ENCODE measurements around the gene CARD6.
"Not testable (repeated sequence)": the region's sequence is repeated elsewhere in the genome, so short reads cannot be mapped to it uniquely, and the experiment has no call there.

CARD6 gene

GRCh38 chr5:40828690-40829661 lies 12.2 kb upstream of the CARD6 start:
- DNase-seq (ENCODE audit: low read depth in 3 of 3, low spot score in 1 of 3): no peak

GRCh38 chr5:40829748-40830533 lies 11.2 kb upstream of the CARD6 start:
- DNase-seq (ENCODE audit: low read depth in 3 of 3, low spot score in 1 of 3): no peak

- DNase-seq (ENCODE audit: low read depth in 3 of 3, low spot score in 1 of 3): no peak
These were observed 9.6 kb upstream of the CARD6 start for GRCh38 chr5:40831346-40832210.

- DNase-seq (ENCODE audit: low read depth in 3 of 3, low spot score in 1 of 3): no peak
These were observed 8.8 kb upstream of the CARD6 start for GRCh38 chr5:40832345-40832744.

- no peak for DNase-seq (ENCODE audit: low read depth in 3 of 3, low spot score in 1 of 3)
These were observed 7.4 kb upstream of the CARD6 start for GRCh38 chr5:40833712-40834229.

- no peak for DNase-seq (ENCODE audit: low read depth in 3 of 3, low spot score in 1 of 3)
These were observed 6.7 kb upstream of the CARD6 start for GRCh38 chr5:40834391-40834848.

GRCh38 chr5:40834849-40835787 lies 6.0 kb upstream of the CARD6 start, which contains the start of gene RPL37:
Gene RPL37 (minus strand): TSS chr5:40835222. CDS start chr5:40835185, 37 bp downstream.
- peak; percentile 70 to 81 (median 76) for DNase-seq (ENCODE audit: low read depth in 3 of 3, low spot score in 1 of 3)

- no peak for DNase-seq (ENCODE audit: low read depth in 3 of 3, low spot score in 1 of 3)
These were observed 3.1 kb upstream of the CARD6 start for GRCh38 chr5:40838086-40838485.

GRCh38 chr5:40842351-40842750 lies 1.2 kb downstream of the CARD6 start:
- no peak for DNase-seq (ENCODE audit: low read depth in 3 of 3, low spot score in 1 of 3)

GRCh38 chr5:40844565-40844964 lies 3.4 kb downstream of the CARD6 start:
- no peak for DNase-seq (ENCODE audit: low read depth in 3 of 3, low spot score in 1 of 3)

- no peak for DNase-seq (ENCODE audit: low read depth in 3 of 3, low spot score in 1 of 3)
These were observed 5.2 kb downstream of the CARD6 start for GRCh38 chr5:40846371-40846770.

- no peak for DNase-seq (ENCODE audit: low read depth in 3 of 3, low spot score in 1 of 3)
These were observed 6.4 kb downstream of the CARD6 start for GRCh38 chr5:40847525-40847924.

GRCh38 chr5:40853632-40854192 lies 12.5 kb downstream of the CARD6 start:
- DNase-seq (ENCODE audit: low read depth in 3 of 3, low spot score in 1 of 3): no peak

- DNase-seq (ENCODE audit: low read depth in 3 of 3, low spot score in 1 of 3): no peak
These were observed 19.5 kb downstream of the CARD6 start for GRCh38 chr5:40860711-40861110.

- not testable (repeated sequence) for DNase-seq (ENCODE audit: low read depth in 3 of 3, low spot score in 1 of 3)
These were observed 23.8 kb downstream of the CARD6 start for GRCh38 chr5:40865004-40865403.

GRCh38 chr5:40866844-40867243 lies 25.7 kb downstream of the CARD6 start:
- no peak for DNase-seq (ENCODE audit: low read depth in 3 of 3, low spot score in 1 of 3)

- DNase-seq (ENCODE audit: low read depth in 3 of 3, low spot score in 1 of 3): no peak
These were observed 28.2 kb downstream of the CARD6 start for GRCh38 chr5:40869384-40869783.

GRCh38 chr5:40871177-40871576 lies 30.0 kb downstream of the CARD6 start:
- no peak for DNase-seq (ENCODE audit: low read depth in 3 of 3, low spot score in 1 of 3)

GRCh38 chr5:40872253-40872652 lies 31.1 kb downstream of the CARD6 start:
- not testable (repeated sequence) for DNase-seq (ENCODE audit: low read depth in 3 of 3, low spot score in 1 of 3)
